ENCODE results near the gene MACROD2. TPM values are rescaled to one million over a fixed set of nuclear protein-coding genes. Genes with fewer than 3 reads are reported as not detected.

MACROD2 gene
- total RNA-seq, 1 donor from 2014 or later: 1.6 TPM

DNA sequence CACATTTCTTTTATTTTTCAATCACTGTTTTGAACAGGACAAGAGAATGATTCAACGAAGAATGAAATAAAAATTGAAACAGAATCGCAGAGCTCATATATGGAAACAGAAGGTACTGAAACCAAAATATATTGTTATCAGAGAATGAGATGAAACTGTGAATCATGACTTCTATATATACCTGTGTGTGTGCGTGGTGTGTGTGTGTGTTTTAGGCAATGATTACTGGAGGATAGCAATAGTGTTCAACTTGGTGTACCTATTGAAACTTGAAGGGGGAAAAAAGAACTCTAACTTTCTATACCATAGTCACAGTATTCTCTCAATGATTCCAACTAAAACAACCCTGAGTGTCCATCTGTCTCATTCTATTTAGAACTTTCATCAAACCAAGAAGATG is 1991.4 kb downstream of the MACROD2 start:
- no peaks in the 10 kb centered on the region for H3K27me3 ChIP-seq (ENCODE audit: control insufficient read depth, insufficient read depth, low read length)
- no peak overlapping the region for H3K4me3 ChIP-seq (ENCODE audit: low read depth, low read length)
- FAIRE-seq (no peak), DNase-seq (ENCODE audit: low read depth) (no peak)
- TF ChIP-seq CTCF (IDR thresholded peaks at IDR 0.05; ENCODE audit: insufficient read depth, low read length, severe bottlenecking): no peak
- no peaks in the 10 kb centered on the region for H3K36me3 ChIP-seq (ENCODE audit: control insufficient read depth, insufficient read depth, low read length)

- Histone ChIP-seq H3K27me3 (ENCODE audit: control insufficient read depth, insufficient read depth, low read length) (no peaks in the 10 kb centered on the region), H3K36me3 (ENCODE audit: control insufficient read depth, insufficient read depth, low read length) (no peaks in the 10 kb centered on the region), H3K4me3 (ENCODE audit: low read depth, low read length) (no peak overlapping the region)
- DNase-seq (ENCODE audit: low read depth) (no peak), FAIRE-seq (no peak)
- no peak for TF ChIP-seq CTCF (IDR thresholded peaks at IDR 0.05; ENCODE audit: insufficient read depth, low read length, severe bottlenecking)
Measured at GRCh38 chr20:15991279-15991678, 1996.0 kb downstream of the MACROD2 start.

- H3K36me3 ChIP-seq (ENCODE audit: control insufficient read depth, insufficient read depth, low read length): no peaks in the 10 kb centered on the region
- DNase-seq (ENCODE audit: low read depth) (peak; percentile 48), FAIRE-seq (no peak)
- TF ChIP-seq CTCF (IDR thresholded peaks at IDR 0.05; ENCODE audit: insufficient read depth, low read length, severe bottlenecking): no peak
- no peak overlapping the region for H3K4me3 ChIP-seq (ENCODE audit: low read depth, low read length)
- no peaks in the 10 kb centered on the region for H3K27me3 ChIP-seq (ENCODE audit: control insufficient read depth, insufficient read depth, low read length)
Measured at GRCh38 chr20:15992564-15992963, 1997.2 kb downstream of the MACROD2 start.

DNA sequence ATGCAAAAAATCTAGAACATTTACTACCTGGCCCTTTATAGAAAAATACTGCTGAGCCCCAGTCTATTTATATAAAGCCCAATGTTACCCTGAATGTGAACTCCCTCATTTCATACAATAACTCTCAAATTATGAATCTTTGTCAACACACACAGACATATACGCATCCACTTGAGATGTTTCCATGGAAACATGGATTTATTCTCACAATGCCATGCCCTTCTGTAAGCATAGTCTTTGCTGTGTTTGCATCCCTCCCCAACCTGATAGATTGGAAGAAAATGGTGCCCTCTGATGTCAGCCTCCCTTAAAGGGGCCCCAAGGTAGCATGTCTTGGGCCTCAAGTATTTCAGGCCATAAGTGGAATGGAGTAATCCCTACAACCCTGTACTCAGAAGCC is 2004.8 kb downstream of the MACROD2 start:
- TF ChIP-seq CTCF (IDR thresholded peaks at IDR 0.05; ENCODE audit: insufficient read depth, low read length, severe bottlenecking): no peak
- Histone ChIP-seq H3K36me3 (ENCODE audit: control insufficient read depth, insufficient read depth, low read length) (no peaks in the 10 kb centered on the region), H3K27me3 (ENCODE audit: control insufficient read depth, insufficient read depth, low read length) (no peaks in the 10 kb centered on the region), H3K4me3 (ENCODE audit: low read depth, low read length) (no peak overlapping the region)
- FAIRE-seq (no peak), DNase-seq (ENCODE audit: low read depth) (no peak)

GRCh38 chr20:16001286-16001685 is 2006.0 kb downstream of the MACROD2 start:
- H3K27me3 ChIP-seq (ENCODE audit: control insufficient read depth, insufficient read depth, low read length): no peaks in the 10 kb centered on the region
- H3K4me3 ChIP-seq (ENCODE audit: low read depth, low read length): no peak overlapping the region
- TF ChIP-seq CTCF (IDR thresholded peaks at IDR 0.05; ENCODE audit: insufficient read depth, low read length, severe bottlenecking): no peak
- H3K36me3 ChIP-seq (ENCODE audit: control insufficient read depth, insufficient read depth, low read length): no peaks in the 10 kb centered on the region
- FAIRE-seq (no peak), DNase-seq (ENCODE audit: low read depth) (no peak)

DNA sequence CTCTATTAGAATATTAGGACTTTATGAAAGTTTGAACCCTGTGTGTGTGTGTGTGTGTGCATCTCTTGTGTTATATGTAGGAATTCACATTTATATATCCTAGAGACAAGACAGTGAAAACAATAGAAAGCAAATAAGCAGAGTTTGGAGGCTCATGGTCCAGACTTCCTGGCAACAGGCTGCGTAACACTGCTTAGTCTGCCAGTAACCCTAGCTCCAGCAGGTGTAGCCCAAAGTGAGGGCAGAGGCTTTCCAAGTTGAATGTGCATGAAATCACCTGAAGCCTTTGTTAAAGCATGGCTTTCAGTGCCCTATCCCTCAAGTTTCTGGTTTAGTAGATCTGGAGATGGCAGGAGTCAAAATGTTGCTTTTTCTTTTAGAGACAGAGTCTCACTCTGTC is 2008.0 kb downstream of the MACROD2 start:
- no peak overlapping the region for H3K4me3 ChIP-seq (ENCODE audit: low read depth, low read length)
- no peak for TF ChIP-seq CTCF (IDR thresholded peaks at IDR 0.05; ENCODE audit: insufficient read depth, low read length, severe bottlenecking)
- no peaks in the 10 kb centered on the region for H3K36me3 ChIP-seq (ENCODE audit: control insufficient read depth, insufficient read depth, low read length)
- FAIRE-seq: no peak
- DNase-seq (ENCODE audit: low read depth): no peak
- no peaks in the 10 kb centered on the region for H3K27me3 ChIP-seq (ENCODE audit: control insufficient read depth, insufficient read depth, low read length)

Data from bronchial epithelial cell (primary cell).